Loucy (cell line): ENCODE data around the gene TEDC1.

Experiments
- H2AFZ ChIP-seq: fragments of 200-600 bp; sonication (generic); 2 replicates; pipeline ENCODE4 v1.6.0; 2016; ENCODE audit warnings: antibody characterized with exemption, mild to moderate bottlenecking, low read length, moderate library complexity
- H3F3A ChIP-seq: fragments of 200-600 bp; 2 replicates; pipeline ENCODE4 v1.6.0; 2016; ENCODE audit warnings: antibody characterized with exemption, low read depth, mild to moderate bottlenecking
- H3K27me3 ChIP-seq: fragments of 200-600 bp; sonication (generic); 2 replicates; pipeline ENCODE4 v1.6.1; 2014; ENCODE audit warnings: low read length, mild to moderate bottlenecking; ENCODE audit not compliant: insufficient read depth, poor library complexity, severe bottlenecking
- H3K36me3 ChIP-seq: fragments of 200-600 bp; sonication (generic); 2 replicates; pipeline ENCODE4 v1.6.1; 2016; ENCODE audit warnings: low read length; ENCODE audit not compliant: insufficient read depth
- H3K4me1 ChIP-seq: fragments of 200-600 bp; sonication (generic); 2 replicates; pipeline ENCODE4 v1.5.1; 2014; ENCODE audit warnings: low read length, mild to moderate bottlenecking; ENCODE audit not compliant: insufficient read depth, poor library complexity, severe bottlenecking
- H3K4me2 ChIP-seq: fragments of 200-600 bp; sonication (generic); 2 replicates; pipeline ENCODE4 v1.6.0; 2014; ENCODE audit warnings: antibody characterized with exemption, low read length, low read depth, mild to moderate bottlenecking; ENCODE audit not compliant: poor library complexity, severe bottlenecking
- H3K4me3 ChIP-seq: fragments of 200-600 bp; sonication (generic); 2 replicates; pipeline ENCODE4 v1.5.1; 2014; ENCODE audit warnings: low read length, mild to moderate bottlenecking, mixed read lengths; ENCODE audit not compliant: poor library complexity, severe bottlenecking
- H3K79me2 ChIP-seq: fragments of 200-600 bp; sonication (generic); 2 replicates; pipeline ENCODE4 v1.6.1; 2014; ENCODE audit warnings: low read length; ENCODE audit not compliant: insufficient read depth
- H3K9ac ChIP-seq: fragments of 200-600 bp; sonication (generic); 2 replicates; pipeline ENCODE4 v1.6.0; 2014; ENCODE audit warnings: mild to moderate bottlenecking, low read depth, low read length, moderate library complexity; ENCODE audit not compliant: poor library complexity, severe bottlenecking
- H3K9me2 ChIP-seq: fragments of 200-600 bp; sonication (generic); replicated peaks from 2 replicates; pipeline ENCODE4 v1.6.1; 2016; ENCODE audit warnings: low read depth, low read length, mixed read lengths
- H3K9me3 ChIP-seq: fragments of 200-600 bp; sonication (generic); 2 replicates; pipeline ENCODE4 v1.6.1; 2014; ENCODE audit warnings: mild to moderate bottlenecking, antibody characterized with exemption, low read length, low read depth; ENCODE audit not compliant: insufficient read depth
- H4K20me1 ChIP-seq: fragments of 200-600 bp; sonication (generic); 2 replicates; pipeline ENCODE4 v1.6.0; 2014; ENCODE audit warnings: antibody characterized with exemption, low read length, mild to moderate bottlenecking; ENCODE audit not compliant: insufficient read depth, poor library complexity, severe bottlenecking
- CTCF ChIP-seq: fragments of 200-600 bp; sonication (generic); conservative IDR thresholded peaks from 2 replicates; pipeline ENCODE4 v1.5.1; 2014; ENCODE audit warnings: mild to moderate bottlenecking, antibody characterized with exemption, low read length
- EZH2phosphoT487 ChIP-seq: fragments of 200-600 bp; IDR thresholded peaks from 2 replicates; pipeline ENCODE4 v1.6.1; 2018; ENCODE audit warnings: antibody characterized with exemption, mild to moderate bottlenecking, moderate library complexity, borderline replicate concordance

TEDC1 gene

GRCh38 chr14:105449276-105450122 lies 41.5 kb upstream of the TEDC1 start:
- Histone ChIP-seq H3K27me3 (no peaks in the 10 kb centered on the region), H3K9me2 (no peaks in the 10 kb centered on the region), H3K9me3 (no peaks in the 10 kb centered on the region), H3K4me2 (no peak overlapping the region), H3F3A (no peaks in the 10 kb centered on the region), H3K36me3 (peaks cover 48% of the 10 kb centered on the region; the same call in 1 of the 2 replicates), H3K79me2 (peaks cover 16% of the 10 kb centered on the region; the same call in 1 of the 2 replicates), H4K20me1 (peaks cover 23% of the 10 kb centered on the region), H2AFZ (no peak overlapping the region), H3K9ac (no peak overlapping the region), H3K4me3 (no peak overlapping the region), H3K4me1 (no peaks in the 10 kb centered on the region)
- TF ChIP-seq CTCF, result no peak
- no peak for TF ChIP-seq EZH2phosphoT487

GRCh38 chr14:105450123-105450505 lies 40.9 kb upstream of the TEDC1 start:
- H3K4me1 ChIP-seq, result no peaks in the 10 kb centered on the region
- H3K9me2 ChIP-seq, result no peaks in the 10 kb centered on the region
- H3K4me3 ChIP-seq, result no peak overlapping the region
- H3K27me3 ChIP-seq, result no peaks in the 10 kb centered on the region
- H2AFZ ChIP-seq, result no peak overlapping the region
- H4K20me1 ChIP-seq, result peaks cover 19% of the 10 kb centered on the region
- H3F3A ChIP-seq, result no peaks in the 10 kb centered on the region
- H3K9ac ChIP-seq, result no peak overlapping the region
- peaks cover 16% of the 10 kb centered on the region; the same call in 1 of the 2 replicates for H3K79me2 ChIP-seq
- no peak overlapping the region for H3K4me2 ChIP-seq
- H3K36me3 ChIP-seq, result peaks cover 53% of the 10 kb centered on the region; the same call in 1 of the 2 replicates
- no peaks in the 10 kb centered on the region for H3K9me3 ChIP-seq
- no peak for TF ChIP-seq EZH2phosphoT487

- Histone ChIP-seq H3F3A (no peaks in the 10 kb centered on the region), H4K20me1 (peaks cover 17% of the 10 kb centered on the region), H3K9ac (no peak overlapping the region), H3K4me2 (no peak overlapping the region), H3K9me2 (no peaks in the 10 kb centered on the region), H2AFZ (no peak overlapping the region), H3K4me3 (no peak overlapping the region), H3K4me1 (no peaks in the 10 kb centered on the region), H3K36me3 (peaks cover 55% of the 10 kb centered on the region; the same call in 1 of the 2 replicates), H3K79me2 (peaks cover 16% of the 10 kb centered on the region; the same call in 1 of the 2 replicates), H3K27me3 (no peaks in the 10 kb centered on the region), H3K9me3 (no peaks in the 10 kb centered on the region)
- TF ChIP-seq EZH2phosphoT487 (no peak), CTCF (no peak)
Observed at GRCh38 chr14:105450864-105451720, 40.0 kb upstream of the TEDC1 start.
